ENCODE measurements around the gene WBP4. TPM values are rescaled to one million over a fixed set of nuclear protein-coding genes. Genes with fewer than 3 reads are reported as not detected.
A peak's percentile ranks its signal among the peaks of the same experiment; 100 is the strongest.

WBP4 gene
- 1 to 10 TPM; 3.8 to 6.9 (median 4.6) TPM for total RNA-seq
- long read RNA-seq, partial matches to known transcripts = 5 of 6 reads
- long read RNA-seq, other reads (novel, unspliced or antisense) = 1 of 6 reads

DNA sequence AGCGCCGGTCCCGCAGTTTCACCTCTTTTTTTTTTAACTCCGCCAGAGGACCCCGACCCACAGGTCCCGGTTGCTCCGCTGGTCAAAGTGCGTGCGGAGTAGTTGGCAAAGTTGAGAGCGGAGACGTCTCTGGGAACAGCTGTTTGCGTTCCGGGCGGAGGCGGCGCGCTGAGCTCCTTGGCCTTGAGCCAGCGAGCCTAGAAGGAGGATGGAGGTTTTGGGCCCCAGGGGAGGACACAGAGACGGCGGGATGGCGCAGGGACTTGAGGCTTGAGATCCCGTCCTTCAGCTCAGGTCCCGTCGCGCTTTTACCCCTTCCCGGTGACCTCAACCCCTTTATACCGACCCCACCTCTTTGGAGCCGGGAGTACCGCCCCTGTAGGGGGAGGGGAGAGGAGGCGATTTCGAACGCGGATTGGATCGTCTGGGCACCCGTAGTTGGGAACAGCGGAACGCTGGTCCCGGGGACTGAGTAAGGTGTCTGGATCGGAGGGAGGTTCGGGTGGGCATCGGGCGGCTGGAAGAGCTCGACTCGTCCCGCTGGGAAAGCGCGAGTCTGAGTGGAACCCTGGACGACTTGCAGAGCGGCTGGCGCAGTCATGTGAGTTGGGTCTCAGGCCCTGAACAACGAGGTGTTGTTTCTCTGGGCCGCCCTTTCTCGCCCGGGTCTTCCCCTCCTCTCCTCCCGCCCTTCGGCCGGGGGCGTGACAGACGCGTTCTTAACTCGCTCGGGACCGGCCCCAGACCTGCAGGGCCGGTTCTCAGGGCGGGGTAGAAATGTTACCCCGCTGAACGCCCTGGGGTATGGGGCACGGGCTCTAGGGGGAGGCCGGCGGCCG is at the start of gene WBP4:
Gene WBP4, plus strand, starts transcription at position 435 of the 839 bp plus-strand sequence. Its CDS starts 165 bp downstream, at position 600.
- peak within 1 kb of the TSS; percentile 89 to 99 (median 92) for H3K27ac ChIP-seq
- ATAC-seq (peak; percentile 77 to 84 (median 80)), DNase-seq (peak; percentile 94 to 97 (median 96))
- intact Hi-C loops (cut with DNase I) = no loop called here
- no peaks in the 10 kb centered on the region for H3K9me3 ChIP-seq
- H3K36me3 ChIP-seq = peaks cover 0 to 12% (median under 1%) of the 10 kb centered on the region in 4 donors
- 1% methylated on average over 23 of the region's 71 CpGs for WGBS (ENCODE audit: insufficient coverage, low coverage, low lambda C conversion rate, missing lambda C conversion rate)
- H3K4me3 ChIP-seq = peak within 1 kb of the TSS; percentile 64 to 80 (median 78)
- no peaks in the 10 kb centered on the region for H3K27me3 ChIP-seq
- peaks cover 0 to 43% (median 15%) of the 10 kb centered on the region in 4 donors for H3K4me1 ChIP-seq
- peak; percentile 65 for TF ChIP-seq POLR2A (IDR thresholded peaks at IDR 0.05)
- TF ChIP-seq, protein P1, sequence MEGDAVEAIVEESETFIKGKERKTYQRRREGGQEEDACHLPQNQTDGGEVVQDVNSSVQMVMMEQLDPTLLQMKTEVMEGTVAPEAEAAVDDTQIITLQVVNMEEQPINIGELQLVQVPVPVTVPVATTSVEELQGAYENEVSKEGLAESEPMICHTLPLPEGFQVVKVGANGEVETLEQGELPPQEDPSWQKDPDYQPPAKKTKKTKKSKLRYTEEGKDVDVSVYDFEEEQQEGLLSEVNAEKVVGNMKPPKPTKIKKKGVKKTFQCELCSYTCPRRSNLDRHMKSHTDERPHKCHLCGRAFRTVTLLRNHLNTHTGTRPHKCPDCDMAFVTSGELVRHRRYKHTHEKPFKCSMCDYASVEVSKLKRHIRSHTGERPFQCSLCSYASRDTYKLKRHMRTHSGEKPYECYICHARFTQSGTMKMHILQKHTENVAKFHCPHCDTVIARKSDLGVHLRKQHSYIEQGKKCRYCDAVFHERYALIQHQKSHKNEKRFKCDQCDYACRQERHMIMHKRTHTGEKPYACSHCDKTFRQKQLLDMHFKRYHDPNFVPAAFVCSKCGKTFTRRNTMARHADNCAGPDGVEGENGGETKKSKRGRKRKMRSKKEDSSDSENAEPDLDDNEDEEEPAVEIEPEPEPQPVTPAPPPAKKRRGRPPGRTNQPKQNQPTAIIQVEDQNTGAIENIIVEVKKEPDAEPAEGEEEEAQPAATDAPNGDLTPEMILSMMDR (IDR thresholded peaks at IDR 0.05) = peak in 2 of 4 donors; percentile 13 to 16

GRCh38 chr13:41012536-41012935 is 48.8 kb upstream of the WBP4 start:
- no peak overlapping the region for H3K4me3 ChIP-seq
- WGBS (ENCODE audit: insufficient coverage, low coverage, low lambda C conversion rate, missing lambda C conversion rate) = 93% methylated on average over 2 of the region's 2 CpGs
- ATAC-seq = no peak
- no peaks in the 10 kb centered on the region for H3K36me3 ChIP-seq
- H3K9me3 ChIP-seq = no peaks in the 10 kb centered on the region
- TF ChIP-seq, protein P1 (IDR thresholded peaks at IDR 0.05) = no peak
- no peak for TF ChIP-seq POLR2A (IDR thresholded peaks at IDR 0.05)
- H3K27ac ChIP-seq = no peak overlapping the region
- DNase-seq = no peak
- intact Hi-C loops (cut with DNase I) = no loop called here
- peaks cover 0 to 21% (median 7%) of the 10 kb centered on the region in 4 donors for H3K4me1 ChIP-seq
- H3K27me3 ChIP-seq = no peaks in the 10 kb centered on the region

DNA sequence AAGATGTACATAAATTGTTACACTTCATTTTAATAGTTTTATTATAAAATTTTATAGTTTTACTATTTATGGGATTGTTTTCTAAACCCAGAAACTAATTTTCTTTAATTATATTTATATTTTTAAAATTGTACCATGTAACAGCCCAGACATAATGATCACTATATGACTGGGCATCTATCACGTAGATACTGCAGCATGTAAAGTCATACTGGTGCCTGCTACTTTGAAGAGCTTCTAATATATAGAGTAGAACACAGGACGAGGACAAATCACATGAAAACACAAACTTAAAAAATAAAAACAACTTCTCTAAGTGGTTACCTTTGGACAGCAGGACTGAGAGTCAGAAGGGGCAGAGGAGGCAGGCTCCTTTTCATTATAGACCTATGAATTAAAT is 47.5 kb upstream of the WBP4 start:
- H3K9me3 ChIP-seq = no peaks in the 10 kb centered on the region
- no peaks in the 10 kb centered on the region for H3K36me3 ChIP-seq
- H3K27me3 ChIP-seq = no peaks in the 10 kb centered on the region
- TF ChIP-seq, protein P1 (IDR thresholded peaks at IDR 0.05) = no peak
- no peak for TF ChIP-seq POLR2A (IDR thresholded peaks at IDR 0.05)
- intact Hi-C loops (cut with DNase I) = no loop called here
- H3K27ac ChIP-seq = no peak overlapping the region
- ATAC-seq (no peak), DNase-seq (no peak)
- WGBS (ENCODE audit: insufficient coverage, low coverage, low lambda C conversion rate, missing lambda C conversion rate) = 76% methylated on average over 2 of the region's 2 CpGs
- H3K4me1 ChIP-seq = peaks cover 0 to 21% (median 4%) of the 10 kb centered on the region in 4 donors
- no peak overlapping the region for H3K4me3 ChIP-seq

- no peak overlapping the region for H3K4me3 ChIP-seq
- H3K4me1 ChIP-seq = peaks cover 0 to 29% (median 10%) of the 10 kb centered on the region in 4 donors
- intact Hi-C loops (cut with DNase I) = no loop called here
- no peaks in the 10 kb centered on the region for H3K9me3 ChIP-seq
- H3K27ac ChIP-seq = no peak overlapping the region
- no peaks in the 10 kb centered on the region for H3K27me3 ChIP-seq
- WGBS (ENCODE audit: insufficient coverage, low coverage, low lambda C conversion rate, missing lambda C conversion rate) = 69% methylated on average over 6 of the region's 6 CpGs
- ATAC-seq (no peak), DNase-seq (no peak)
- TF ChIP-seq POLR2A (IDR thresholded peaks at IDR 0.05) = no peak
- TF ChIP-seq, protein P1 (IDR thresholded peaks at IDR 0.05) = no peak
- H3K36me3 ChIP-seq = no peaks in the 10 kb centered on the region
These were observed 45.4 kb upstream of the WBP4 start for GRCh38 chr13:41015920-41016319.

Measured in right lobe of liver (tissue), 6 donors.